GM10266 (cell line): Measurements from ENCODE around the gene RNF38.
A peak's percentile ranks its signal among the peaks of the same experiment; 100 is the strongest.

Source experiments
- DNase-seq: peaks from one replicate; pipeline ENCODE4 v3.0.0; 2012; ENCODE audit errors: extremely low spot score
- TF ChIP-seq, protein P1 (sequence below): IDR thresholded peaks from 2 replicates; pipeline ENCODE4 v1.5.1; 2012; ENCODE audit warnings: mild to moderate bottlenecking, low read depth; ENCODE audit not compliant: control insufficient read depth, insufficient read depth; ENCODE audit errors: missing control alignments

Gene RNF38

GRCh38 chr9:36402536-36402935, 2.5 kb upstream of the RNF38 start:
- TF ChIP-seq, protein P1, sequence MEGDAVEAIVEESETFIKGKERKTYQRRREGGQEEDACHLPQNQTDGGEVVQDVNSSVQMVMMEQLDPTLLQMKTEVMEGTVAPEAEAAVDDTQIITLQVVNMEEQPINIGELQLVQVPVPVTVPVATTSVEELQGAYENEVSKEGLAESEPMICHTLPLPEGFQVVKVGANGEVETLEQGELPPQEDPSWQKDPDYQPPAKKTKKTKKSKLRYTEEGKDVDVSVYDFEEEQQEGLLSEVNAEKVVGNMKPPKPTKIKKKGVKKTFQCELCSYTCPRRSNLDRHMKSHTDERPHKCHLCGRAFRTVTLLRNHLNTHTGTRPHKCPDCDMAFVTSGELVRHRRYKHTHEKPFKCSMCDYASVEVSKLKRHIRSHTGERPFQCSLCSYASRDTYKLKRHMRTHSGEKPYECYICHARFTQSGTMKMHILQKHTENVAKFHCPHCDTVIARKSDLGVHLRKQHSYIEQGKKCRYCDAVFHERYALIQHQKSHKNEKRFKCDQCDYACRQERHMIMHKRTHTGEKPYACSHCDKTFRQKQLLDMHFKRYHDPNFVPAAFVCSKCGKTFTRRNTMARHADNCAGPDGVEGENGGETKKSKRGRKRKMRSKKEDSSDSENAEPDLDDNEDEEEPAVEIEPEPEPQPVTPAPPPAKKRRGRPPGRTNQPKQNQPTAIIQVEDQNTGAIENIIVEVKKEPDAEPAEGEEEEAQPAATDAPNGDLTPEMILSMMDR: no peak
- DNase-seq: no peak

DNA sequence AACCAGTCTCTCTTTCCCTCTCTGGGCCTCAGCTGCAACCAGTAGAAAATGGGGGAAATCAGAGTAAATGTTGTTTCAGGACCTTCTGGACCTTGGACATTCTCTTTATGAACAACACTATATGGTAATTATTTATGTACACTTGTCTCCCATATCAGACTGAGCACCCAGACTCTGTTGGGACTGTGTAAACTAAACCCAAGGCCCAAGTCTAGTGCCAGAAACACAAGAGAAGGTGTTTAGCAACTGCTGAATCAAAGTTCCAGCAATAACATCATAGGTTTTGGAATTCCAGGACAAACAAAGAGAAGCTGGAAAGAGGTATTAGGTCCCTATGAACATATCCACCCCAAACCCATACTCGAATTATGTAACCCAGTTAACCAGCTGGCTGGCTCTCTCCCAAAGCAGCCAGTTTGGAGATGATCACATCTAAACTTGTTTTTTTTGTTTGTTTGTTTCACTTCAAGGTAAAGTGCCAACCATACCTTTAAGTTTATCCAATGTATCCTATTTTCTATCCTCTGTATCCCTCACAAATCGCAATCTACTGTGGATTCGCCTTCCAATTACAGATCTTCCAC, 1.9 kb upstream of the RNF38 start:
- no peak for DNase-seq
- TF ChIP-seq, protein P1: no peak

GRCh38 chr9:36401164-36401740, 1.2 kb upstream of the RNF38 start:
- peak; percentile 92 for DNase-seq
- TF ChIP-seq, protein P1: no peak

GRCh38 chr9:36400332-36401163, 479 bp upstream of the RNF38 start:
- TF ChIP-seq, protein P1: peak; percentile 30
- peak; percentile 97 for DNase-seq

- no peak for DNase-seq
- TF ChIP-seq, protein P1: no peak
Observed at GRCh38 chr9:36398745-36399144, 1.3 kb downstream of the RNF38 start.

- DNase-seq: no peak
Observed at GRCh38 chr9:36396985-36397384, 3.1 kb downstream of the RNF38 start.

More at GRCh38 chr9:36396985-36397384, 3.1 kb downstream of the RNF38 start:
- TF ChIP-seq, protein P1: no peak
